Esophagus muscularis mucosa (tissue), 3 donors: ENCODE results near the gene CAMKMT.

Source experiments
- EP300 ChIP-seq: sonication (generic); formaldehyde crosslinking; IDR thresholded peaks from one replicate; pipeline ENCODE4 v1.6.1; 2017; ENCODE audit warnings: antibody characterized with exemption
- TF ChIP-seq, protein P1 (sequence below), 3 experiments: fragments of 200-600 bp in 2 of 3; fragments of 450-650 bp in 1 of 3; sonication (generic) in 2 of 3; IDR thresholded peaks; one replicate each; pipeline ENCODE4 v1.5.1; 2017 to 2019; ENCODE audit warnings: antibody characterized with exemption in 3 of 3, mild to moderate bottlenecking in 2 of 3, moderate library complexity in 1 of 3

GRCh38 chr2:44452069-44452583, 90.4 kb downstream of the CAMKMT start:
- TF ChIP-seq, protein P1, sequence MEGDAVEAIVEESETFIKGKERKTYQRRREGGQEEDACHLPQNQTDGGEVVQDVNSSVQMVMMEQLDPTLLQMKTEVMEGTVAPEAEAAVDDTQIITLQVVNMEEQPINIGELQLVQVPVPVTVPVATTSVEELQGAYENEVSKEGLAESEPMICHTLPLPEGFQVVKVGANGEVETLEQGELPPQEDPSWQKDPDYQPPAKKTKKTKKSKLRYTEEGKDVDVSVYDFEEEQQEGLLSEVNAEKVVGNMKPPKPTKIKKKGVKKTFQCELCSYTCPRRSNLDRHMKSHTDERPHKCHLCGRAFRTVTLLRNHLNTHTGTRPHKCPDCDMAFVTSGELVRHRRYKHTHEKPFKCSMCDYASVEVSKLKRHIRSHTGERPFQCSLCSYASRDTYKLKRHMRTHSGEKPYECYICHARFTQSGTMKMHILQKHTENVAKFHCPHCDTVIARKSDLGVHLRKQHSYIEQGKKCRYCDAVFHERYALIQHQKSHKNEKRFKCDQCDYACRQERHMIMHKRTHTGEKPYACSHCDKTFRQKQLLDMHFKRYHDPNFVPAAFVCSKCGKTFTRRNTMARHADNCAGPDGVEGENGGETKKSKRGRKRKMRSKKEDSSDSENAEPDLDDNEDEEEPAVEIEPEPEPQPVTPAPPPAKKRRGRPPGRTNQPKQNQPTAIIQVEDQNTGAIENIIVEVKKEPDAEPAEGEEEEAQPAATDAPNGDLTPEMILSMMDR (IDR thresholded peaks at IDR 0.05), result no peak
- TF ChIP-seq EP300, result no peak
